Measurements from ENCODE around the gene ZFP69.

Gene ZFP69

GRCh38 chr1:40508375-40509341, 31.6 kb downstream of the ZFP69 start, which contains the start of gene EXO5:
Gene EXO5, plus strand, starts transcription at chr1:40508767. Its CDS starts 5,778 bp downstream, at chr1:40514545.
- DNase-seq, result peak; percentile 38

DNA sequence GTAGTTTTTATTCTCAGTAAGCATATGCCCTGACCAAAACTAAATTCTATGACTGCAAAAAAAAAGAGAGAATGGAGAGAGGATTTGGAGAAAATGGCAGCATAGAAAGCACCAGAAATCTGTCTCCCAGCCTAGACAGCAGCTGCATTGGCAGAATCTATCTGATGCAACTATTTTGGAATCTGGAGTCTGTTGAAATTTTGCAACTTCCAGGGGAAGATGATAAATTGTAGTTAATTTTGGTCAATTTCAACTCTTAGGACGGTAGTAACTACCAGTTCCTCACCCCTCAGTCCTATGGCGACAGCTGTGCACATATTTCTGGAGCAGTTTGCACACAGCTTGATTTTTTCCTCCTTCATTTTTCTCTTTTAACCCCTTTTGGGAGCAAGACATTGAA, 42.4 kb downstream of the ZFP69 start:
- no peak for DNase-seq

GRCh38 chr1:40530735-40531380, 53.8 kb downstream of the ZFP69 start:
- DNase-seq, result peak; percentile 20

DNA sequence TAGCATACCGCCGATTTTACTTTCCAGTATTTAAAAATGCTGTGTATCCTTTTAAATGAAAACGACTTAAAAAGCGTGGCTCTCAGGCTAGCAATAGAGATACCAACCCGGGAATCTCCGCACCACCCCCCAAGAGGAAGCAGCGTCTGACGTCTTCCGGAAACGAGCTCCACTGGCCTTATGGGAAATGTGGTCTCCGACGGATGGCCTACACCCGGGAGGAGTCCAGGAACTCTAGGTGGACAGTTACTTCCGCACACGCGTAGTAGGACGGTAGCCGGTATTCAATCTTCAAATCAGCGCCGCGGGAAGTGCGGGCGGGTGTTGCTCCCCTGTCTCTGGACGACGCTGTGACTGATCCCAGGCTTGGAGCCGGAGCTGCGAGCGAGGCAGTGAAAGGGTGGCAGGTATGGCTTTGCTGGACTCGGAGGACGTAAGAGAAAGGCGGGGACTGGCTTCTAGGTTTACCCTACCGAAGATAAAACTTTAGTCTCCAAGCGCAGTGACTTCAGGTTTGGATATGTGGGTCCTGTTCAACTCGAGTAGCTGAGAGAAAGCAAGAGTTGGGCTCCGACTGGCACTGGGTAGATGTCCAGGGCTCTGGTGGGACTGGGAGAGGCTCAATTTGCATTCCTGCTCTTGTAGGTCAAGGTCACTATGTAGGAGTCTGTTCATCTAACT, 54.4 kb downstream of the ZFP69 start, which contains the start of gene ZNF684:
ZNF684 (plus strand) TSS at position 257 of the 681 bp plus-strand sequence. CDS start 1,530 bp downstream, outside the sequence.
- DNase-seq, result peak; percentile 91

DNA sequence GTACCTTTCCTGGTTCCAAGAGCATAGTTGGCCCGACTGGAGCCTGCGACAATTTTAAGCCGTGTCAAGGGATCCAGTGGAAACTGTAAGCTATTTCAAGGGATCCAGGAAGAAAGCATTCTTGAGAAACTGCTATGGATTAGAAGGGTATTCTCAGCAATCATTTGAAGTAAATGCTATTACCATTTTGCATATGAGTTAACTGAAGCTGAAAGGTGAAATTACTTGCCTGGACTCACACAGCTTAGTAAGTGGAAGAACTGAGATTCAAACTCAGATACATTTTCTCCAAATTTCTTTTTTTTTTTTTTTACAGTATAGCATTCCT, 54.9 kb downstream of the ZFP69 start:
- no peak for DNase-seq

GRCh38 chr1:40532844-40533424, 55.8 kb downstream of the ZFP69 start:
- peak; percentile 22 for DNase-seq

DNA sequence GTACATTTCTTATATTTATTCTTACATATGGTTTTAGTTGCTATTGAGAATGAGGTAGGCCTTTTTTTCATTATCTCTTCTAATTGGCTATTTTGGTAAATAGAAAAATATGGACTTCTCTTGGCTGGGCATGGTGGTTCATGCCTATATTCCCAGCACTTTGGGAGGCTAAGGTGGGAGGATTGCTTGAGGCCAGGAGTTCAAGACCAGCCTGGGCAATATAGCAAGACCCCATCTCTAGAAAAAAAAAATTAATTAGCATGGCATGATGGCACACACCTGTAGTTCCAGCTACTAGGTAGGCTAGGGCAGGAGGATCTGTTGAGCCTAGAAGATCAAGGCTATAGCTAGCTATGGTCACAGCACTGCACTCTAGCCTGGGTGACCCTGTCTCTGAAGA, 57.5 kb downstream of the ZFP69 start:
- DNase-seq, result no peak

DNA sequence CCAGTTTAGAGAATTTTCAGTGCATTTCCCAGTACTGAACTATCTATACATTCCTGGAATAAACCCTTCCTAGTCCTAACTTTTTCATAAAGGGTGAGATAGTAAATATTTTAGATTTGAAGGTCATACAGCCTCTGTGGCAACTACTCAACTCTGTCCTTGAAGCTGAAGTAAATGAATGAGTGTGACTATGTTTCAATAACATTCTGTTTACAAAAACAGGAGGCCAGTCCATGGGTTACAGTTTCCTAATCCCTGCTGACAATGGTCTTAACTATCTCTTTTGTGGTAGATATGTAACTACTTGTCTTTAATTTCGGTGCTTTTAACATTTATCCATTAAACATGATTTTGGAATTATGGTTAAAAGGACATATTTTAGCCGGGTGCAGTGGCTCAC, 58.6 kb downstream of the ZFP69 start:
- DNase-seq, result no peak

DNA sequence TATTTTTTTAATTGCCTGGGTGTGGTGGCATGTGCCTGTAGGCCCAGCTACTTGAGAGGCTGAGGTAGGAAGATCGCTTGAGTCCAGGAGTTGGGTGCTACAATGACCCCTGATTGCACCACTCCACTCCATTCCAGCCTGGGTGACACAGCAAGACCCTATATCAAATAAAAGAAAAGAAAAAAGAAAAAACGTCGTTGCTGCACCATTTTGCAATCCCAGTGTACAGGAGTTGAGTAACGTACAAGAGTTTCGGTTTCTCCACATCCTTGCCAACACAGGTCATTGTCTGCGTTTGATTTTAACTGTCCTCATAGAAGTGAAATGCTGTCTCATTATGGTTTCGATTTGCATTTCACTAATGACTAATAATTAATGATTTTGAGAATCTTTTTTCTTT, 62.2 kb downstream of the ZFP69 start:
- no peak for DNase-seq

All from NCI-H1694 treated with DMSO at 0.1 percent for 48 hours (cell line).